Mesenchymal stem cell (in vitro differentiated cells and primary cell): Measurements from ENCODE around the gene NUP98.
"Not testable (repeated sequence)": the region's sequence is repeated elsewhere in the genome, so short reads cannot be mapped to it uniquely, and the experiment has no call there.

Source experiments
- DNase-seq: peaks from one replicate; pipeline ENCODE4 v3.0.0-alpha.2; 2013
- H2AFZ ChIP-seq: one replicate; pipeline ENCODE4 v1.6.1; 2013; ENCODE audit warnings: low read depth, mild to moderate bottlenecking, control low read depth, inconsistent platforms, low read length, moderate library complexity
- H2AK5ac ChIP-seq: 2 replicates; pipeline ENCODE4 v1.6.1; 2013; ENCODE audit warnings: low read length, moderate library complexity, mild to moderate bottlenecking, inconsistent platforms; ENCODE audit not compliant: severe bottlenecking
- H2BK120ac ChIP-seq: one replicate; pipeline ENCODE4 v1.6.1; 2013; ENCODE audit warnings: low read depth, mild to moderate bottlenecking, inconsistent platforms, low read length, moderate library complexity
- H2BK12ac ChIP-seq, 2 experiments: one replicate each; pipeline ENCODE4 v1.6.1; 2013; ENCODE audit warnings: inconsistent platforms in 2 of 2, low read length in 2 of 2, mild to moderate bottlenecking in 2 of 2, moderate library complexity in 2 of 2, control low read depth in 1 of 2
- H2BK15ac ChIP-seq: one replicate; pipeline ENCODE4 v1.6.1; 2013; ENCODE audit warnings: mild to moderate bottlenecking, low read depth, inconsistent platforms; ENCODE audit not compliant: poor library complexity, severe bottlenecking
- H2BK5ac ChIP-seq: 2 replicates; pipeline ENCODE4 v1.6.1; 2013; ENCODE audit warnings: low read depth, mild to moderate bottlenecking, low read length, control low read depth, inconsistent platforms; ENCODE audit not compliant: poor library complexity, severe bottlenecking
- H3K14ac ChIP-seq, 2 experiments: one replicate each; pipeline ENCODE4 v1.6.1; 2013; ENCODE audit warnings: inconsistent platforms in 2 of 2, low read length in 2 of 2, control low read depth in 1 of 2, mild to moderate bottlenecking in 1 of 2, moderate library complexity in 1 of 2
- H3K18ac ChIP-seq, 2 experiments: one replicate each; pipeline ENCODE4 v1.6.1; 2013; ENCODE audit warnings: inconsistent platforms in 2 of 2, low read length in 2 of 2, control low read depth in 1 of 2, low read depth in 1 of 2, mild to moderate bottlenecking in 1 of 2
- H3K23ac ChIP-seq, 2 experiments: one replicate each; pipeline ENCODE4 v1.6.1; 2013; ENCODE audit warnings: inconsistent platforms in 2 of 2, low read length in 2 of 2, mild to moderate bottlenecking in 2 of 2, moderate library complexity in 2 of 2, control low read depth in 1 of 2
- H3K27ac ChIP-seq: 2 replicates; pipeline ENCODE4 v1.5.1; 2013; ENCODE audit warnings: mild to moderate bottlenecking, moderate library complexity, low read length, control low read depth, inconsistent platforms; ENCODE audit not compliant: poor library complexity, severe bottlenecking
- H3K27me3 ChIP-seq, 2 experiments: 2 replicates each; pipeline versions ENCODE4 v1.6.1 to v1.7.0; 2013; ENCODE audit warnings: low read length in 2 of 2, mild to moderate bottlenecking in 2 of 2, moderate library complexity in 2 of 2, control low read depth in 1 of 2, inconsistent platforms in 1 of 2; ENCODE audit not compliant: control insufficient read depth in 1 of 2, insufficient read depth in 1 of 2
- H3K36me3 ChIP-seq, 2 experiments: 2 replicates each; pipeline versions ENCODE4 v1.6.1 to v1.7.0; 2013; ENCODE audit warnings: low read length in 2 of 2, control low read depth in 1 of 2, inconsistent platforms in 1 of 2, low read depth in 1 of 2, mild to moderate bottlenecking in 1 of 2; ENCODE audit not compliant: insufficient read depth in 2 of 2, control insufficient read depth in 1 of 2
- H3K4ac ChIP-seq, 2 experiments: one replicate each; pipeline ENCODE4 v1.6.1; 2013; ENCODE audit warnings: inconsistent platforms in 2 of 2, low read length in 2 of 2, mild to moderate bottlenecking in 2 of 2, moderate library complexity in 2 of 2, control low read depth in 1 of 2, low read depth in 1 of 2
- H3K4me1 ChIP-seq: 2 replicates; pipeline ENCODE4 v1.6.1; 2013; ENCODE audit warnings: low read depth, low read length, control low read depth; ENCODE audit not compliant: control insufficient read depth, insufficient read depth
- H3K4me2 ChIP-seq: 2 replicates; pipeline ENCODE4 v1.6.1; 2013; ENCODE audit warnings: low read length, mild to moderate bottlenecking, inconsistent platforms; ENCODE audit not compliant: poor library complexity, severe bottlenecking
- H3K4me3 ChIP-seq, 2 experiments: 2 replicates each; pipeline versions ENCODE4 v1.5.1 to v1.7.0; 2013; ENCODE audit warnings: low read length in 2 of 2, mild to moderate bottlenecking in 2 of 2, control low read depth in 1 of 2, low read depth in 1 of 2; ENCODE audit not compliant: insufficient read depth in 1 of 2
- H3K79me1 ChIP-seq: replicated peaks from 2 replicates; pipeline ENCODE4 v1.6.1; 2013; ENCODE audit warnings: mild to moderate bottlenecking, control low read depth, low read length, inconsistent platforms; ENCODE audit not compliant: poor library complexity, severe bottlenecking
- H3K9ac ChIP-seq: 2 replicates; pipeline ENCODE4 v1.7.0; 2013; ENCODE audit warnings: mild to moderate bottlenecking, low read length, moderate library complexity
- H3K9me3 ChIP-seq: 2 replicates; pipeline ENCODE4 v1.7.0; 2013; ENCODE audit warnings: mild to moderate bottlenecking, low read length; ENCODE audit not compliant: control insufficient read depth
- H4K8ac ChIP-seq: one replicate; pipeline ENCODE4 v1.6.1; 2013; ENCODE audit warnings: inconsistent platforms, mild to moderate bottlenecking, low read length, moderate library complexity
- H4K91ac ChIP-seq: one replicate; pipeline ENCODE4 v1.6.1; 2013; ENCODE audit warnings: mild to moderate bottlenecking, low read length, inconsistent platforms
- WGBS: methylation state at CpG from one replicate; pipeline ENCODE4 v1.1.7; 2013; ENCODE audit warnings: mixed read lengths; 5-methylcytosine and 5-hydroxymethylcytosine counted together

Gene NUP98

DNA sequence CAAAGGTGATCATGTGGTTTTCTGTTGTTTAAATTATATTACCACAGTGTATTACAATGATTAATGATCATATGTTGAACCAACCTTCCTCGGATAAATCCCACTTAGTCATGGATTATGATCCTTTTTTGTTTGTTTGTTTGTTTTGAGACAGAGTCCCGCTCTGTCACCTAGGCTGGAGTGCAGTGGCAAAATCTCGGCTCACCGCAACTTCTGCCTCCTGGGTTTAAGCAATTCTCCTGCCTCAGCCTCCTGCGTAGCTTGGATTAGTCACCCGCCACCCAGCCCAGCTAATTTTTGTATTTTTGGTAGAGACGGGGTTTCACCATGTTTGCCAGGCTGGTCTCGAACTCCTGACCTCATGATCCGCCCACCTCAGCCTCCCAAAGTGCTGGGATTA lies 30.5 kb downstream of the NUP98 start:
- not testable (repeated sequence) for H2BK15ac ChIP-seq, H3K9me3 ChIP-seq, H3K4me3 ChIP-seq, H3K14ac ChIP-seq, H2AFZ ChIP-seq, H3K27ac ChIP-seq, H2BK12ac ChIP-seq, DNase-seq, H3K4me1 ChIP-seq, H2AK5ac ChIP-seq, H4K8ac ChIP-seq, H2BK120ac ChIP-seq, H3K18ac ChIP-seq, H2BK5ac ChIP-seq, H3K23ac ChIP-seq, H3K27me3 ChIP-seq, H3K4ac ChIP-seq, H4K91ac ChIP-seq, H3K4me2 ChIP-seq, H3K9ac ChIP-seq
- Histone ChIP-seq H3K79me1 (peaks cover 16% of the 10 kb centered on the region), H3K36me3 (peaks cover 54 to 100% of the 10 kb centered on the region in 2 experiments)
- 92% methylated on average over 9 of the region's 9 CpGs for WGBS

DNA sequence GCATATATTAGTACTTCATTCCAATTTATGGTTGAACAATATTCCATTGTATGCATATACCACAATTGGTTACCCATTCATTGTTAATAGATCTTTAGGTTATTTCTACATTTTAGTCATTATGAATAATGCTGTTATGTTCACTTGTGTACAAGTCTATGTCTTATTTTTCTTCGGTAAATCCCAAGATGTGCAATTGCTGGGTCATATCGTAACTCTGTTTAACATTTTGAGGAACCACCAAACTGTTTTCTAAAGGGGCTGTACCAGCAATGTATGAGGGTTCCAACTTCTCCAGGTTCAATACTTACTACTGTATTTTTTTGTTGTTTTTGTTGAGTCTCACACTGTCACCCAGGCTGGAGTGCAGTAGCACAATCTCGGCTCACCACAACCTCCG lies 33.1 kb downstream of the NUP98 start:
- no peak overlapping the region for H3K18ac ChIP-seq
- H4K91ac ChIP-seq: no peak overlapping the region
- H3K14ac ChIP-seq: no peak overlapping the region
- H3K79me1 ChIP-seq: peaks cover 16% of the 10 kb centered on the region
- H3K4me3 ChIP-seq: no peak overlapping the region
- DNase-seq: no peak
- 95% methylated on average over 4 of the region's 4 CpGs for WGBS
- H3K4ac ChIP-seq: no peak overlapping the region
- H2BK12ac ChIP-seq: no peak overlapping the region
- H3K9ac ChIP-seq: no peak overlapping the region
- peaks cover 49 to 98% of the 10 kb centered on the region in 2 experiments for H3K36me3 ChIP-seq
- no peak overlapping the region for H2BK5ac ChIP-seq
- H2AK5ac ChIP-seq: no peak overlapping the region
- no peak overlapping the region for H3K4me2 ChIP-seq
- H4K8ac ChIP-seq: no peak overlapping the region
- H3K4me1 ChIP-seq: no peaks in the 10 kb centered on the region
- H3K27me3 ChIP-seq: no peaks in the 10 kb centered on the region
- H2BK15ac ChIP-seq: no peak overlapping the region
- no peaks in the 10 kb centered on the region for H3K9me3 ChIP-seq
- H2AFZ ChIP-seq: no peak overlapping the region
- no peak overlapping the region for H3K27ac ChIP-seq
- H2BK120ac ChIP-seq: no peak overlapping the region
- H3K23ac ChIP-seq: no peak overlapping the region

DNA sequence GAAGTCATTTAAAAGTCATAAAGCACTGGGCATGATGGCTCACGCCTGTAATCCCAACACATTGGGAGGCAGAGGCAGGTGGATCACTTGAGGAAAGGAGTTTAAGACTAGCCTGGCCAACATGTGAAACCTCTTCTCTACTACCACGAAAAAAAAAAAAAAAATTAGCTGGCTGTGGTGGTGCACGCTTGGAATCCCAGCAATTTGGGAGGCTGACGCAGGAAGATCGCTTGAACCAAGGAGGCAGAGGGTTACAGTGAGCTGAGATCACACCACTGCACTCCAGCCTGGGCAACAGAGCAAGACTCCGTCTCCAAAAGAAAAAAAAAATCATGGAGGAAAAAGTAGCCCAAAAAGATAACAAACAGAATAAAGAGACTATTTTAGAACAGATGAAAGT lies 42.2 kb downstream of the NUP98 start:
- Histone ChIP-seq H3K14ac (no peak overlapping the region), H2BK15ac (no peak overlapping the region), H4K91ac (no peak overlapping the region), H3K18ac (no peak overlapping the region), H3K27me3 (no peaks in the 10 kb centered on the region), H4K8ac (no peak overlapping the region), H3K36me3 (peaks cover 51 to 90% of the 10 kb centered on the region in 2 experiments), H3K23ac (no peak overlapping the region), H2BK5ac (no peak overlapping the region), H3K79me1 (peaks cover 12% of the 10 kb centered on the region), H3K4ac (no peak overlapping the region), H2AK5ac (no peak overlapping the region), H3K4me1 (no peaks in the 10 kb centered on the region), H3K4me2 (no peak overlapping the region), H3K4me3 (no peak overlapping the region), H2BK120ac (no peak overlapping the region), H3K9me3 (no peaks in the 10 kb centered on the region), H2AFZ (no peak overlapping the region), H3K9ac (no peak overlapping the region), H3K27ac (no peak overlapping the region), H2BK12ac (no peak overlapping the region)
- 95% methylated on average over 5 of the region's 6 CpGs for WGBS
- DNase-seq: no peak

DNA sequence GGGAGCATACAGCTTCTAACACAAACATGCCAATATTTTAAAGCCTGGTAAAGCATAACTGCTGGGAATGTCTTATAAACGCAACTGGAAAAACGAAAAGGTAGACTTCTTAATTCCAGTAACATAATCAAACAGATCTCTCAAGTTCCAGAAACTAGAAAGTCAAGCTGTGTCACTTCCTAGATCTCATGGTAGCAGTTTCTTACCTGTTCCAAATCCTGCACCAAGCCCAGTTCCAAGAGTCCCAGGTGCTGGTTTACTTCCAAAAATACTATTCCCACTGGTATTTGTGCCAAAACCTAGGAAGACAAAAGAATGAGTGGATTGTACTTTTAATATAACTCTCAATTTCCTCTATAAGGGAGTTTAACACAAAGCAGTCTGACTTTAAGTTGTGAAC lies 44.2 kb downstream of the NUP98 start:
- H2BK5ac ChIP-seq: no peak overlapping the region
- H2AK5ac ChIP-seq: no peak overlapping the region
- 98% methylated on average over 2 of the region's 2 CpGs for WGBS
- H3K27me3 ChIP-seq: no peaks in the 10 kb centered on the region
- H3K9me3 ChIP-seq: no peaks in the 10 kb centered on the region
- no peak overlapping the region for H3K14ac ChIP-seq
- peaks cover 49 to 78% of the 10 kb centered on the region in 2 experiments for H3K36me3 ChIP-seq
- DNase-seq: no peak
- no peak overlapping the region for H3K4me3 ChIP-seq
- H3K27ac ChIP-seq: no peak overlapping the region
- H3K18ac ChIP-seq: no peak overlapping the region
- H3K79me1 ChIP-seq: peaks cover 9% of the 10 kb centered on the region
- no peak overlapping the region for H2AFZ ChIP-seq
- H3K4ac ChIP-seq: no peak overlapping the region
- no peak overlapping the region for H3K9ac ChIP-seq
- no peak overlapping the region for H2BK12ac ChIP-seq
- no peaks in the 10 kb centered on the region for H3K4me1 ChIP-seq
- H3K23ac ChIP-seq: no peak overlapping the region
- H4K8ac ChIP-seq: no peak overlapping the region
- H4K91ac ChIP-seq: no peak overlapping the region
- H3K4me2 ChIP-seq: no peak overlapping the region
- H2BK15ac ChIP-seq: no peak overlapping the region
- no peak overlapping the region for H2BK120ac ChIP-seq
